Keratinocyte (primary cell): Measurements from ENCODE around the gene DOCK7. TPM values are rescaled to one million over a fixed set of nuclear protein-coding genes. Genes with fewer than 3 reads are reported as not detected.

Experiments used
- DNase-seq: peaks from one replicate; pipeline ENCODE4 v3.0.0-alpha.2; 2011; ENCODE audit warnings: low read depth, missing footprints, low spot score
- FAIRE-seq: peaks from 2 replicates; lab custom pipeline; 2011; peaks lifted over from hg19 to GRCh38; lab: Jason Lieb, UNC
- H2AFZ ChIP-seq: 2 replicates; pipeline ENCODE4 v1.6.0; 2012; ENCODE audit warnings: low read length, control low read depth, inconsistent platforms; ENCODE audit not compliant: control insufficient read depth
- H3K27ac ChIP-seq: 2 replicates; pipeline ENCODE4 v1.5.1; 2011; ENCODE audit warnings: low read length; ENCODE audit not compliant: control insufficient read depth, insufficient read depth
- H3K27me3 ChIP-seq: 3 replicates; pipeline ENCODE4 v1.6.0; 2011; ENCODE audit warnings: low read length; ENCODE audit not compliant: control insufficient read depth, insufficient read depth; ENCODE audit errors: extremely low read depth
- H3K36me3 ChIP-seq, 2 experiments: 2 replicates in 1 of 2; 3 replicates in 1 of 2; pipeline ENCODE4 v1.5.1; 2011; ENCODE audit warnings: low read length in 2 of 2, mild to moderate bottlenecking in 1 of 2; ENCODE audit not compliant: control insufficient read depth in 2 of 2, insufficient read depth in 2 of 2; ENCODE audit errors: extremely low read depth in 1 of 2
- H3K4me1 ChIP-seq: 3 replicates; pipeline ENCODE4 v1.5.1; 2011; ENCODE audit warnings: low read length; ENCODE audit not compliant: control insufficient read depth, insufficient read depth; ENCODE audit errors: extremely low read depth
- H3K4me2 ChIP-seq: 3 replicates; pipeline ENCODE4 v1.6.0; 2011; ENCODE audit warnings: low read depth, low read length; ENCODE audit not compliant: control insufficient read depth, insufficient read depth; ENCODE audit errors: extremely low read depth
- H3K4me3 ChIP-seq, 3 experiments: fragments of 200-600 bp in 1 of 3; sonication (generic) in 1 of 3; 2 replicates in 2 of 3; 3 replicates in 1 of 3; pipeline ENCODE4 v1.5.1; 2011 to 2016; ENCODE audit warnings: low read length in 3 of 3, mild to moderate bottlenecking in 3 of 3, control low read depth in 2 of 3, inconsistent platforms in 1 of 3, low read depth in 1 of 3, mixed read lengths in 1 of 3, mixed run types in 1 of 3, moderate library complexity in 1 of 3; ENCODE audit not compliant: control insufficient read depth in 2 of 3, insufficient read depth in 2 of 3; ENCODE audit errors: extremely low read depth in 1 of 3
- H3K79me2 ChIP-seq: 2 replicates; pipeline ENCODE4 v1.6.0; 2012; ENCODE audit warnings: low read length; ENCODE audit not compliant: control insufficient read depth, insufficient read depth
- H3K9ac ChIP-seq: 3 replicates; pipeline ENCODE4 v1.6.0; 2011; ENCODE audit warnings: low read length; ENCODE audit not compliant: control insufficient read depth, insufficient read depth; ENCODE audit errors: extremely low read depth
- H3K9me1 ChIP-seq: 3 replicates; pipeline ENCODE4 v1.6.0; 2011; ENCODE audit warnings: low read length; ENCODE audit not compliant: control insufficient read depth, insufficient read depth; ENCODE audit errors: extremely low read depth
- H3K9me3 ChIP-seq: 2 replicates; pipeline ENCODE4 v1.5.1; 2012; ENCODE audit warnings: low read depth, low read length; ENCODE audit not compliant: control insufficient read depth
- H4K20me1 ChIP-seq: 3 replicates; pipeline ENCODE4 v1.6.0; 2011; ENCODE audit warnings: low read length; ENCODE audit not compliant: control insufficient read depth, insufficient read depth; ENCODE audit errors: extremely low read depth
- EZH2 ChIP-seq: IDR thresholded peaks from one replicate; pipeline ENCODE4 v1.6.1; 2012; ENCODE audit warnings: inconsistent platforms, mild to moderate bottlenecking, low read length, moderate library complexity
- dilution Hi-C: fragments of 300-500 bp; cut with MboI; formaldehyde crosslinking; loops from one replicate; pipeline ENCODE4 v1.7.0; 2020; ENCODE audit warnings: low sequenced_read_pairs; ENCODE audit not compliant: extremely low pct_ligation_motif_present
- polyA plus RNA-seq, 5 experiments: library from polyadenylated mRNA; depleted of rRNA in 3 of 5; stranded (reverse) in 3 of 5; stranded (forward) in 1 of 5; unstranded in 1 of 5; fragments of >200 nt; gene quantifications; 1 replicate in 1 of 5; 2 replicates in 3 of 5; 3 replicates in 1 of 5; pipeline versions ENCODE4 v1.2.1 to v1.2.3, GENCODE V29; 2011 to 2012; ENCODE audit warnings: missing spikeins in 2 of 5, low read depth in 1 of 5, low replicate concordance in 1 of 5
- TF ChIP-seq, protein P1 (sequence below), 3 experiments: IDR thresholded peaks in 1 of 3; conservative IDR thresholded peaks in 1 of 3; optimal IDR thresholded peaks in 1 of 3; 2 replicates in 2 of 3; 3 replicates in 1 of 3; pipeline versions ENCODE3 to v1.5.1; 2011; ENCODE audit warnings: low read length in 3 of 3, mild to moderate bottlenecking in 3 of 3, moderate library complexity in 2 of 3, control low read depth in 1 of 3, inconsistent platforms in 1 of 3; ENCODE audit not compliant: insufficient read depth in 2 of 3; ENCODE audit errors: extremely low read depth in 1 of 3

The DOCK7 gene
- polyA plus RNA-seq, 1 donor (not counting 4 experiments of a cell fraction or from before 2014, with no cell fraction given), result 66.9 TPM

DNA sequence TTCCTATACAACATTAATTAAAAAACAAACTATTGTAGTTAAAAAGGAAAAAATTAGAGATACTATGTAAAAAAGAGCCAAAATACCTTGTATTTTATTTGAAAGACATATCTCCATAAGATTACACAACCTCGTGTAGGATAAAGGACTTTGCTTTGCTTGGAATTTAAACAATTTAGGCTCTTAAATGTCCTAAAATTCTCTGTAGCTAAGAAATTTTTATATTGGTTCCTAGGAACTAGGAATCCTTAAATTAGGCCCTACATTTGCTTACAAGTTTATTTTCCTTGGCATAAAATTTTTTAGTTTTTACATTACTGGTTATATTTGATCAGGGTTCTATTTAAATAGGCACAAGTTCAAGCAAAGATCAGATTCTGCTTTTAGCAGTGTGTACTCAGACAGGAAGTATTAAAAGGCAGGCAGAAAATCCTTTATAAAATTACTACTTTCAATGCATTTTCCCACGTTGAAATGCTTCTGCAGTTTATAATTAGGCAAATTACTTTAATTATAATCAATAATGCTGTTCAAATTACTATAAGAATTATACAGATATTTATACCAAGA lies 94.3 kb downstream of the DOCK7 start:
- dilution Hi-C loops, result no loop called here
- H3K4me2 ChIP-seq, result no peak overlapping the region
- no peak overlapping the region for H2AFZ ChIP-seq
- DNase-seq (no peak), FAIRE-seq (no peak)
- H3K9me3 ChIP-seq, result no peaks in the 10 kb centered on the region
- no peak overlapping the region for H3K9ac ChIP-seq
- H3K9me1 ChIP-seq, result no peaks in the 10 kb centered on the region
- H3K36me3 ChIP-seq, result no peaks in the 10 kb centered on the region
- H3K4me3 ChIP-seq, result no peak overlapping the region
- H3K27me3 ChIP-seq, result no peaks in the 10 kb centered on the region
- no peaks in the 10 kb centered on the region for H3K79me2 ChIP-seq
- TF ChIP-seq, protein P1, sequence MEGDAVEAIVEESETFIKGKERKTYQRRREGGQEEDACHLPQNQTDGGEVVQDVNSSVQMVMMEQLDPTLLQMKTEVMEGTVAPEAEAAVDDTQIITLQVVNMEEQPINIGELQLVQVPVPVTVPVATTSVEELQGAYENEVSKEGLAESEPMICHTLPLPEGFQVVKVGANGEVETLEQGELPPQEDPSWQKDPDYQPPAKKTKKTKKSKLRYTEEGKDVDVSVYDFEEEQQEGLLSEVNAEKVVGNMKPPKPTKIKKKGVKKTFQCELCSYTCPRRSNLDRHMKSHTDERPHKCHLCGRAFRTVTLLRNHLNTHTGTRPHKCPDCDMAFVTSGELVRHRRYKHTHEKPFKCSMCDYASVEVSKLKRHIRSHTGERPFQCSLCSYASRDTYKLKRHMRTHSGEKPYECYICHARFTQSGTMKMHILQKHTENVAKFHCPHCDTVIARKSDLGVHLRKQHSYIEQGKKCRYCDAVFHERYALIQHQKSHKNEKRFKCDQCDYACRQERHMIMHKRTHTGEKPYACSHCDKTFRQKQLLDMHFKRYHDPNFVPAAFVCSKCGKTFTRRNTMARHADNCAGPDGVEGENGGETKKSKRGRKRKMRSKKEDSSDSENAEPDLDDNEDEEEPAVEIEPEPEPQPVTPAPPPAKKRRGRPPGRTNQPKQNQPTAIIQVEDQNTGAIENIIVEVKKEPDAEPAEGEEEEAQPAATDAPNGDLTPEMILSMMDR (optimal IDR thresholded peaks at IDR 0.05 in 1 of 3, IDR thresholded peaks at IDR 0.05 in 1 of 3, conservative IDR thresholded peaks at IDR 0.05 in 1 of 3; ENCODE audit: extremely low read depth in 1 of 3, insufficient read depth in 2 of 3, low read length in 3 of 3), result no peak
- TF ChIP-seq EZH2, result no peak
- H4K20me1 ChIP-seq, result no peaks in the 10 kb centered on the region
- H3K4me1 ChIP-seq, result no peaks in the 10 kb centered on the region
- H3K27ac ChIP-seq, result no peak overlapping the region

DNA sequence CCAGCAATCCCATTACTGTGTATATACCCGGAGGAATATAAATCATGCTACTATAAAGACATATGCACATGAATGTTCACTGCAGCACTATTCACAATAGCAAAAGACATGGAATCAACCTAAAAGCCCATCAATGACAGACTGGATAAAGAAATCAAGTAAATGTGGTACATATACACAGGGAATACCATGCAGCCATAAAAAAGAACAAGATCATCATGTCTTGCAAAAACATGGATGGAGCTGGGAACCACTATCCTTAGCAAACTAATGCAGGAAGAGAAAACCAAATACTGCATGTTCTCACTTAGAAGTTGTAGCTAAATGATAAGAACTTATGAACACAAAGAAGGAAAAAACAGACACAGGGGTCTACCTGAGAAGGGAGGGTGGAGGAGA lies 97.2 kb downstream of the DOCK7 start:
- Histone ChIP-seq H3K36me3 (no peaks in the 10 kb centered on the region), H3K9me3 (no peaks in the 10 kb centered on the region), H2AFZ (no peak overlapping the region), H3K4me3 (no peak overlapping the region), H3K9me1 (no peaks in the 10 kb centered on the region), H3K27ac (no peak overlapping the region), H3K27me3 (no peaks in the 10 kb centered on the region), H3K4me2 (no peak overlapping the region), H4K20me1 (no peaks in the 10 kb centered on the region), H3K79me2 (no peaks in the 10 kb centered on the region), H3K9ac (no peak overlapping the region), H3K4me1 (no peaks in the 10 kb centered on the region)
- TF ChIP-seq EZH2, result no peak
- TF ChIP-seq, protein P1 (optimal IDR thresholded peaks at IDR 0.05 in 1 of 3, IDR thresholded peaks at IDR 0.05 in 1 of 3, conservative IDR thresholded peaks at IDR 0.05 in 1 of 3; ENCODE audit: extremely low read depth in 1 of 3, insufficient read depth in 2 of 3, low read length in 3 of 3), result no peak
- no peak for DNase-seq
- FAIRE-seq, result no peak
- dilution Hi-C loops, result no loop called here
